OCI-LY1 (cell line): Measurements from ENCODE around the gene NCF4.

Experiments
- H2AFZ ChIP-seq: fragments of 200-600 bp; sonication (generic), shearing (Covaris generic); 2 replicates; pipeline ENCODE4 v1.6.0; 2014; ENCODE audit warnings: antibody characterized with exemption, mild to moderate bottlenecking, low read length
- H3F3A ChIP-seq: fragments of 200-600 bp; sonication (generic), shearing (Covaris generic); 2 replicates; pipeline ENCODE4 v1.6.0; 2014; ENCODE audit warnings: mild to moderate bottlenecking, antibody characterized with exemption, low read length, moderate library complexity; ENCODE audit not compliant: insufficient read depth
- H3K27ac ChIP-seq: fragments of 200-600 bp; sonication (generic); 2 replicates; pipeline ENCODE4 v1.5.1; 2014; ENCODE audit warnings: low read length, mixed run types, mild to moderate bottlenecking, low read depth; ENCODE audit not compliant: poor library complexity, severe bottlenecking
- H3K27me3 ChIP-seq: fragments of 200-600 bp; sonication (generic); 2 replicates; pipeline ENCODE4 v1.6.0; 2014; ENCODE audit warnings: antibody characterized with exemption, mild to moderate bottlenecking, low read length, moderate library complexity; ENCODE audit not compliant: insufficient read depth
- H3K36me3 ChIP-seq: fragments of 200-600 bp; sonication (generic); 2 replicates; pipeline ENCODE4 v1.6.1; 2014; ENCODE audit warnings: mild to moderate bottlenecking, antibody characterized with exemption, low read length, moderate library complexity, mixed read lengths; ENCODE audit not compliant: insufficient read depth
- H3K4me1 ChIP-seq: fragments of 200-600 bp; sonication (generic); 2 replicates; pipeline ENCODE4 v1.5.1; 2014; ENCODE audit warnings: mild to moderate bottlenecking, low read length, moderate library complexity; ENCODE audit not compliant: insufficient read depth, severe bottlenecking
- H3K4me2 ChIP-seq: fragments of 200-600 bp; sonication (generic), shearing (Covaris generic); 2 replicates; pipeline ENCODE4 v1.6.1; 2014; ENCODE audit warnings: low read length
- H3K4me3 ChIP-seq: fragments of 200-600 bp; sonication (generic); 2 replicates; pipeline ENCODE4 v1.5.1; 2014; ENCODE audit warnings: low read length, low read depth, mild to moderate bottlenecking, mixed read lengths; ENCODE audit not compliant: poor library complexity, severe bottlenecking
- H3K79me2 ChIP-seq: fragments of 200-600 bp; shearing (Covaris generic); 2 replicates; pipeline ENCODE4 v1.6.1; 2016; ENCODE audit warnings: mixed run types, low read length, mixed read lengths; ENCODE audit not compliant: insufficient read depth
- H3K9ac ChIP-seq: fragments of 200-600 bp; sonication (generic), shearing (Covaris generic); 2 replicates; pipeline ENCODE4 v1.6.1; 2014; ENCODE audit warnings: mild to moderate bottlenecking, low read length, mixed read lengths
- H3K9me2 ChIP-seq: fragments of 200-600 bp; sonication (generic), shearing (Covaris generic); 2 replicates; pipeline ENCODE4 v1.6.1; 2014; ENCODE audit warnings: low read depth, mild to moderate bottlenecking, low read length, mixed read lengths
- H3K9me3 ChIP-seq: fragments of 200-600 bp; shearing (Covaris generic); 2 replicates; pipeline ENCODE4 v1.6.1; 2014; ENCODE audit warnings: low read length, mixed read lengths
- H4K20me1 ChIP-seq: fragments of 200-600 bp; sonication (generic), shearing (Covaris generic); 2 replicates; pipeline ENCODE4 v1.6.0; 2016; ENCODE audit warnings: mild to moderate bottlenecking, low read length; ENCODE audit not compliant: insufficient read depth
- CTCF ChIP-seq: fragments of 200-600 bp; sonication (generic), shearing (Covaris generic); IDR thresholded peaks from 2 replicates; pipeline ENCODE4 v1.5.1; 2017; ENCODE audit warnings: mild to moderate bottlenecking, antibody characterized with exemption, low read length, moderate library complexity, mixed read lengths
- EZH2 ChIP-seq: fragments of 200-600 bp; sonication (generic), shearing (Covaris generic); IDR thresholded peaks from 2 replicates; pipeline ENCODE4 v1.8.0; 2017; ENCODE audit warnings: borderline replicate concordance, mixed run types, mild to moderate bottlenecking, antibody characterized with exemption, low read length, moderate library complexity, mixed read lengths

NCF4 gene

DNA sequence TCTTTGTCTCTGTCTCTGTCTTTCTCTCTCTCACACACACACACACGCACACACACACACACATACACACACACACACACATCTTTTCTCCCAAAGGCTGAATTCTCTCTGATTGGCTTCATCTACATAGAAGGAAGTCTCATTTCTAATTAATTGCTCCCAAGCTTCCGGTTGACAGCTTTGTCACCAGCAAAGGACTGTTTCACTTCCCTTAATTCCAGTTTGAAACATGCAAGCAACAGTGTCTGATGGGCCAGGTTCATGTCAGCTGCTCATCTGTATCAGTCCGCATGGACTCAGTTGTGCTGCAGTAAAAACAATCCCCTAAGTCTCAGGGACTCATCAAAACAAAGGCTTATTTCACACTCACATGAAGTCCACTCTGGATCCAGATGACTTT, 27.7 kb upstream of the NCF4 start:
- Histone ChIP-seq H3K27ac (no peak overlapping the region), H2AFZ (no peak overlapping the region), H3F3A (no peaks in the 10 kb centered on the region), H3K9me3 (peaks cover 5% of the 10 kb centered on the region), H4K20me1 (no peaks in the 10 kb centered on the region), H3K36me3 (no peaks in the 10 kb centered on the region), H3K9me2 (no peaks in the 10 kb centered on the region), H3K4me1 (peaks cover 5% of the 10 kb centered on the region), H3K4me2 (no peak overlapping the region), H3K27me3 (peaks cover 5% of the 10 kb centered on the region; the same call in 1 of the 2 replicates), H3K9ac (no peak overlapping the region), H3K4me3 (no peak overlapping the region), H3K79me2 (no peaks in the 10 kb centered on the region)
- no peak for TF ChIP-seq CTCF

DNA sequence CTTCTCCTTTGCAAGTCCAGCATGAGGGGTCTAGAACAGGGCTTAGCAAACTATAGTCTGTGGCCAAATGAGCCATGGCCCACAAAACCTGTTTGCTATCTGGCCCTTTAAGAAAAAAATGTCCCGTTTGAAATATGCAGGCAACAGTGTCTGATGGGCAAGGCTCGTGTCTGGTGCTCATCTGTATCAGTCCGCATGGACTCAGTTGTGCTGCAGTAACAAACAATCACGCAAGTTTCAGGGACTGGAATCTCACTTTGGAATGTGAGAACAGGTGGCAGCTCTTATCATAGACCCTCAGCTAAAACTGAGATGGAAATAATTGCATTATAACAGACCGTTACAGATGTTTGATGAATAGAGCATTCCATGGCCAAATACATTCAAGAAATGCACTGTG, 24.9 kb upstream of the NCF4 start:
- Histone ChIP-seq H3K27me3 (peaks cover 5% of the 10 kb centered on the region; the same call in 1 of the 2 replicates), H3K4me1 (peaks cover 5% of the 10 kb centered on the region), H3K9me3 (peaks cover 5% of the 10 kb centered on the region), H3K27ac (no peak overlapping the region), H4K20me1 (no peaks in the 10 kb centered on the region), H3K9me2 (no peaks in the 10 kb centered on the region), H3K4me3 (no peak overlapping the region), H3F3A (no peaks in the 10 kb centered on the region), H2AFZ (no peak overlapping the region), H3K36me3 (no peaks in the 10 kb centered on the region), H3K9ac (no peak overlapping the region), H3K79me2 (no peaks in the 10 kb centered on the region), H3K4me2 (no peak overlapping the region)
- TF ChIP-seq EZH2 (no peak), CTCF (no peak)

DNA sequence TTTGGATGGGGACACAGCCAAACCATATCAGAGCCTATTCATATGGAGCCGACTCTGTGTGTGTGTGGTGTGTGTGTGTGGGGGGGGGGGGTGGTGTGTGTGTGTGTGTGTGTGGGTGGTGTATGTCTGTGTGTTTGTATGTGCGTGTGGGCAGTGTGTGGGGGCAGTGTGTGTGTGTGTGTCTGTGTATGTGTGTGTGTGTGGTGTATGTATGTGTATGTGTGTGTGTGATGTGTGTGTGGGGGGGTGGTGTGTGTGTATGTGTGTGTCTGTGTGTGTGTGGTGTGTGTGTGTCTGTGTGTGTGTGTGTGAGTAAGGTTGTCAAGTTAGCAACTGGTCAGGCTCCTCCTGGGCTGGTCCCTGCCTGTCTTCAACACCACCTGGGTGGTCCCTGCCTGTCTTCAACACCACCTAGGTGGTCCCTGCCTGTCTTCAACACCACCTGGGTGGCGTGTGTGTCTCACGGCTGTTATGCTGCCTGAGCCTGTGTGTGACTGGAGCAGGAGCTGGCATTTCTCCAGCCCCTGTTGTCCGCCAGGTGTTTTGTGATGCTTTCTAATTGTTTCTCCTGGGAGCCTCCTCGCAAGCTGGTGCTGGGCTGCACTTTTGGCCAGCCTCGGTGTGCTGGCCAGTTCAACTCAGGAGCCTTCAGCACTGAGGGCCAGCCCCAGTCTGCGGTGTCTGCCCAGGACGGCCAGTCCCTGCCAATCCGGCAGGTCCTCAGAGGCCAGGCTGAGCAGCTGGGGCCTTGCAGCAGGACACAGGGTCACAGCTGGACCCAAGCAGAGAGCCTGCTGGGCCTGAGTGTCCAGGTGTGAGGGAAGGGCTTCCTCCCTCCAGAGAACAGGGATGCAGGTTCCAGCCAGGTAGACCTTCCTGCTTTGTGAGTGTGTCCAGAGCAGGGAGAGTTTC, 22.4 kb upstream of the NCF4 start:
- Histone ChIP-seq H3K27ac (no peak overlapping the region), H3K4me1 (no peaks in the 10 kb centered on the region), H3K4me2 (no peak overlapping the region), H3K9me3 (peaks cover 4% of the 10 kb centered on the region), H3F3A (no peaks in the 10 kb centered on the region), H3K36me3 (no peaks in the 10 kb centered on the region), H2AFZ (no peak overlapping the region), H4K20me1 (no peaks in the 10 kb centered on the region), H3K9me2 (no peaks in the 10 kb centered on the region), H3K4me3 (no peak overlapping the region), H3K9ac (no peak overlapping the region), H3K79me2 (no peaks in the 10 kb centered on the region), H3K27me3 (peaks cover 5% of the 10 kb centered on the region; the same call in 1 of the 2 replicates)
- TF ChIP-seq EZH2 (no peak), CTCF (no peak)
